ENCODE results near the gene BAIAP3. TPM values are rescaled to one million over a fixed set of nuclear protein-coding genes. Genes with fewer than 3 reads are reported as not detected.

The BAIAP3 gene
- total RNA-seq, 1 donor from 2014 or later: 11.4 TPM

GRCh38 chr16:1298406-1298805 is 35.0 kb upstream of the BAIAP3 start:
- FAIRE-seq (no peak), DNase-seq (ENCODE audit: low spot score in 2 of 2) (no peak)

DNA sequence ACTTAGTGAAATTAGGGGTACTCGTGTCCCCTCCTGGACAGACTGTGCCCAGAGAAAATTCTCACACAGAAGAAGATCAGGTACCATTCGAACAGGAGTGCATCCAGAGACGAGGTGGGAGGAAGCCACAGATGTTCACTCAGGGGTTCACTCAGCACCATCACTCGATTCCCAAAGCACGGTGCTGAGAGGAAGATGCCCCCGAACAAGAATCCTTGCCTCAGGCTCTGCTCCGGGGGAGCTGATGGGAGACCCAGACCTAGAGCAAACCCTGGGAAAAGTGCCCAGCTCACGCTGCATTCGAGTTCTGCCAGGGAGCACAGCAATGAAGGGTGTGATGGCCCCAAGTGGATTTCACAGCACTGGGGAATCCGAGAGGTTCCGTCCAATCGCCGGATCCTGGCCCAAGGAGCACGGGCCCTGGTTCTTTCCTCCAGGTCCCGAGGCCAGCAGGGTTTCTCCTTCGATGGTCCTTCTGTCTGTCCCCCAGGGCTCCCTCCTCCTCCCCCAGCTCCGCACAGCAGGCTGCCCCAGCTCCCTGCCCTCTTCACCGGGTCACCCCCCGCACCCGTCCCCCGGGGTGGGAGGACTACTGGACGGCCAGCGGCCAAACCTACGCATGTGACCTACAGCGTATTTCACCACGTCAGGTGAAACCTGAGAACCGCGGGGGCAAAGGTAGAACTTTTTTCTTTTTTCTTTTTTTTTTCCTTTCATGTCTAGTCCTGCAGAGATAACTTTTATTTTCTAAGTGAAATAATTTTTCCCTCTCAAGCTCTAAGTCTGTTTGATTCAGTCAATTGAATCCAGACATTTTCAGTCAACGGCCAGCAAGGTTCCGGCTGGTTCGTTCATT is 34.2 kb upstream of the BAIAP3 start:
- no peak for DNase-seq (ENCODE audit: low spot score in 2 of 2)
- no peak for FAIRE-seq

DNA sequence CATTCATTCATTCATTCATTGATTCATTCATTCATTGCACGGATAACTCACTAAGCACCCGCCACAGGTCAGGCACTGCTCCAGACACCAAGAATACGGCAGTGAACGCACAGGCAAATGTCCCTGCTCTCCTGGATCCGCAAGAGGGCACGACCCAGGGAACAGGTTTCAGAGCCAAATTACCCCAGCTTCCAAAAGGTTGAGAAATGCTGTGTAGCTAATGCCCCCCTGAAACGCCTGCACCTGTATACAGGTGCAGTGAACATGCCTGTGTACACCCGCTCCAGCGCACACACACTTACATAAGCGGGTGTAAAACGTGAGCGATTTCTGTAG is 33.6 kb upstream of the BAIAP3 start:
- DNase-seq (ENCODE audit: low spot score in 2 of 2) (no peak), FAIRE-seq (no peak)

DNA sequence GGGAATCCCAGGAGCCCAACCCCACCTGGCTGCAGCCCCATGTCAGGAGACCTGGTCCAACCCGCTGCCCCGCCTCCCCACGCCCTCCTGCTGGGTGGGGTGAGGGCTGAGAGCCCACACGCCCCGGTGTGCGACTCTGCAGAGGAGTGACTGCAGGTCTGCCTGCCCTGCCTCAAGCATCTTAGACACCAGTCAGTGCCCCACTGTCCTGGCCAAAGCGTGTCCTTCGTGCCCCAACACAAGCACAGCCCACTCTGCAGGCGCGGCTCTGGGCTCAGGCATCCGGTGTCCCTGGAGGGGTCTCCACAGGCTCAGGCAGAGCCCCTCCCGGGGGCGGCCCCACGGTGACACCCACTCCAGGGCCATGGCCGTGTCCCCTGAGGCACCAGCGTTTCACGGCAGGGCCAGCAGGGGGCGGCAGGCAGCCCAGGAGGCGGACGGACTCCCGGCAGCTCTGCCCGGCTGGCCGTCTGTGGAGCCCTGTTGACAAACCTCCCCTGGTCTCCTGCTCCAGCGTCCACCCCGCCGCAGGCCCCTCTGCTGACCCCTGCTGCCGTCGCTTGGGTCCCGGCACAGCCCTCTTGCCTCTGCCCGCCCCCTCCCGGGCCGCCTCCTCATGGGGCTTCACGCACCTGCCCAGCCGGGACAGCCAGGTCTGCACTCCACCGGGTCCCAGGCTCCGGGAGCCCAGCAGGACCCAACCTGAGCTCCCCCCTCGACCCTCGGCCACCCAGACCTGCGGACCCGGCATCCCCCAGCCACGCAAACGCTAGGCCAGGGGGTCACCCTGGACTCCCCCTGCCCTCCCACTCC is 32.6 kb upstream of the BAIAP3 start:
- DNase-seq (ENCODE audit: low spot score in 2 of 2) (peak; percentile 72 to 88), FAIRE-seq (no peak)

DNA sequence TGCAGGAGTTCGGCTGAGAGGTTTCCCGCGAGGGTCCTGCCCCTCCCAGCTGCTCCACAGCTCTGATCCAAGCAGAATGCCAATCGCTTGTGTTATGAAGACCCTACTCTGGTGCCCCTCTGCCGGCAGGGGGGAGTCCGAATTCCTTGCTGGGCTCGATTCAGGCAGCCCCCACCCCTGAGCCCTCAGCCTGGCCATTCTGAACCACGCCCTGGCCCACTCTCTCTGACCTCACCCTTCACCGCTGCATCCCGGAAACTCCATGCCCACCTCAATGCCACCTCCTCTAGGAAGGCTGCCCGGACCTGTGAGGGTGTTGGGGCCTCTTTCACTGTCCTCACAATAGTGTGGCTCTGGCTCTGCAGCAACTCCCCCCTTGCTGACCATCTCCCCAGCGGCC is 31.9 kb upstream of the BAIAP3 start:
- DNase-seq (ENCODE audit: low spot score in 2 of 2) (no peak), FAIRE-seq (no peak)

DNA sequence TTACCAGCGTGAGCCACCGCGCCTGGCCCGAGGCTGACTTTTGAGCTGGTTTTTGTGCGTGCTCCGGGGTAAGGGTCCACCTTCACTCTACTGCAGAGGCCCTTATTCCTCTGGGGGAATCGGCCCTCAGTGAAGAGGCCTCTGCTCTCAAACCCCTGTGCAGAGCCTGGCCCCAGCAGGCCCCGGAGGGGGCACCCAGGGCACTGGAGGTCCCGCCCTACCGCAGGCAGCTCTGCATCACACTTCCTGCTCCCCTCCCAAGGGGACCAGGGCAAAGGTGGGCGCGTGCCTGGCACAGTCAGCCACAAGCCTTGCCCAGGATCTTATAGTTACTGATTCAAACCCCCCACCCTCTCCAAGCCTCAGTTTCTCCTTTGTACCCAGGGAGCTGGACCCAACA is 27.6 kb upstream of the BAIAP3 start:
- DNase-seq (ENCODE audit: low spot score in 2 of 2) (no peak), FAIRE-seq (no peak)

GRCh38 chr16:1306334-1306733 is 27.1 kb upstream of the BAIAP3 start:
- FAIRE-seq: no peak
- no peak for DNase-seq (ENCODE audit: low spot score in 2 of 2)

DNA sequence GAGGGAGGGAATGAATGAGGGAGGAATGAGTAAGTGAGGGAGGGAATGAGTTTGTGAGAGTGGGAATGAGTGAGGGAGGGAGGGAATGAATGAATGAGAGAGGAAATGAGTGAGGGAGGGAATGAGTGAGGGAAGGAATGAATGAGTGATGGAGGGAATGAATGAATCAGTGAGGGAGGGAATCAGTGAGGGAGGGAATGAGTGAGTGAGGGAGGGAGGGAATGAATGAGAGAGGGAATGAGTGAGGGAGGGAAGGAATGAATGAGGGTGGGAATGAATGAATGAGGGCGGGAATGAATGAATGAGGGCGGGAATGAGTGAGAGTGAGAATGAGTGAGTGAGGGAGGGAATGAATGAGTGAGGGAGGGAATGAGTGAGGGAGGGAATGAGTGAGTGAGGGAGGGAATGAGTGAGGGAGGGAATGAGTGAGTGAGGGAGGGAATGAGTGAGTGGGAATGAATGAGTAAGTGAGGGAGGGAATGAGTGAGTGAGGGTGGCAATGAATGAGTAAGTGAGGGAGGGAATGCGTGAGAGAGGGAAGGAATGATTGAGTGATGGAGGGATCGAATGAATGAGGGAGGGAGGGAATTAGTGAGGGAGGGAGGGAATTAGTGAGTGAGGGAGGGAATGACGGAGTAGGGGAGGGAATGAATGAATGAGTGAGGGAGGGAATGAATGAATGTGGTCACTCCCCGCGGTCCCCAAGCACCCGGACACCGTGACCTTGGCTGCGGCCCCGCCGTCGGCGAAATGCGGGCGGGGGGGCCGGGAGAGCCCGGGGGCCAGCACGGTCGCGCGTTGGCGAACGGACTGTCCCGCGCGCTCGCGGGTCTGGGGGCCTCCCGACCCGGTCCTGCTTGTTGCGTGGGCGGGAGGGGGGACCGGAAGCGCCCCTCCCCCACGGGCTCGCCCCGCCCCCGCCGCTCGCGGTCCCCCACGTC is 25.1 kb upstream of the BAIAP3 start:
- DNase-seq (ENCODE audit: low spot score in 2 of 2) (no peak), FAIRE-seq (no peak)

DNA sequence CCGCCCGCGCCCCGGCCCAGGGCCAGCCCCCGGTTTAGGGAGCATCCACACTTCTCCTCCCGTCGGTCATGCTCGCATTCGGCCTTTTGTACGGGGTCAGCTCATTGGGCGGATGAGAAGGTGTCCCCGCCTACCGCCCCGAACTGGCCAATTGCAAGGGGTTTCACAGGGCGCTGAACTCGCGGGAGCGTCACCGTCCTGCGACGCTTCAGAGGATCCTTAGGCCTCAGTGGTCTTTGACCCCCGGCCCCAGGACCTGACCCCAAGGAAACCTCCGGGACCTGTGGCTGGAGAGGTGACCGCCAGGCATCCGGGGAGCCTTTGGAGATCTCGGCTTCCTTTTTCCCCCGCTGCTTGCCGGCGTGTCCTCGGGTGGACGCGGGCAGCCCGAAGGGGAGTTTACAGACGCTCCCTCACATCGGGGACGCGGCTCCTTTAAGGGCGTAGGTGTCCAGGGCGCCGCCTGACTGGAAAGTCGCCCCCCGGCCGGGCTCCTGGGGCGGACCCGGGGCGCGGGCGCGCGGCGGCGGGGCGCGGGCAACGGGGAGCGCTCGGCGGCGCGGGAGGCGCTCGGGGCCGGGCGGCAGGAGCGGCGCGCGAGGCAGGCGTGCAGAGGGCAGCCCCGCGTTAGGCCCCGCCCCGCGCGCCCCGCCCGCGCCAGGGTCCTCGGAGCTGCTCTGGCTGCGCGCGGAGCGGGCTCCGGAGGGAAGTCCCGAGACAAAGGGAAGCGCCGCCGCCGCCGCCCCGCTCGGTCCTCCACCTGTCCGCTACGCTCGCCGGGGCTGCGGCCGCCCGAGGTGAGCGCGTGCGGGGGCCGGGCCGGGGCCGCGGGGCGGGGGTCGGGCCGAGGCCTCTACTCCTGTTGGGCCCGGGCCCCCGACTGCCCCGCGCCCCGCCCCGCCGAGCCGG is 24.2 kb upstream of the BAIAP3 start, which contains the start of gene UBE2I:
Gene UBE2I, plus strand, starts transcription at position 660 of the 909 bp plus-strand sequence. CDS start 4,395 bp downstream, outside the sequence.
- FAIRE-seq (no peak), DNase-seq (ENCODE audit: low spot score in 2 of 2) (peak; percentile 96 to 97)

DNA sequence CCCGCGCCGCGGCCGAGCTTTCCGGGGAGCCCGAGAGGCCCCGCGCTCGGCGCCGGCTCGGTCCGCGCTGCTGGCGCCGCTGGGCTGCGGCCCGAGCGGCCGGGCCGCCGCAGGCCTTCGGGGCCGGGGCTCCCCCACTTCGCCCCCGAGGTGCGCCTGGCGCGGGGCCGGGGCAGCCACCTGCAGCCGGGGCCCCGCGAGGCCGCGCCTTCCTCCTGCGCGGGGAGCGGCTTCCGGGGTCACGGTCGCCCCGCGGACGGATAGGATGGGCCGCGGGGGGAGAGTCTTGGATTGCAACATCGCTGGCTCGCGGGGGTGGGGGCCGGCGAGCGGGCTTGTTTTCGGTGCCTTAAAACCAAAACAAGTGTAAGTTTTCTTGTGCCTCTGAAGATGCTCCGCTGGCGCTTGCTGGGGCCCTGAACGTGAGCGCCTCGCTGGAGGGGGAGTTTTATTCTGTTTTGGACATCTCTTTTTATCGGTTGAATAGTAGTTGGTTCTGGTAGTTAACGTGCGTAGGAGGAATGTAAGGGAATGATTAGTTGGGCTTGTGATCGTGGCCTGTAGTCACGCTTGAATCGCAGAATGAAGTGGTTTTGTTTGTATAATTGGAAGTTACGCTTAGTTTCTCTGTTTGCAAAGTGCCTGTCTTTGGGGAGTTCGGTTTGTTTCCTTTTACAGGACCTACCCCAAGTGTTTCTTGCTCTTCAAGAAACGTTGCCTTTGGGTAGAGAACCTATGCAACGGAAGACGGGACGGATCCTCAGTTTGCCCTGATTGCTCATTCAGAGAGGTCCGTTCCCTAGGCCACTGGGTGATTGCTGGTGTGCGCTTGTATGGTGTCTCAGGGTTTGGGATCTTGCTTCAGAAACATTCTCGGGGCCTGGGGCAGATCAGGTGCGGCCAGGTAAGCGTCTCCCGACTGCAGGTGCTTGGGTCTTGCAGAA is 23.3 kb upstream of the BAIAP3 start:
- DNase-seq (ENCODE audit: low spot score in 2 of 2) (peak in 1 of 2 donors; percentile 52), FAIRE-seq (no peak)

- FAIRE-seq: no peak
- no peak for DNase-seq (ENCODE audit: low spot score in 2 of 2)
These were observed 22.6 kb upstream of the BAIAP3 start for GRCh38 chr16:1310832-1311200.

DNA sequence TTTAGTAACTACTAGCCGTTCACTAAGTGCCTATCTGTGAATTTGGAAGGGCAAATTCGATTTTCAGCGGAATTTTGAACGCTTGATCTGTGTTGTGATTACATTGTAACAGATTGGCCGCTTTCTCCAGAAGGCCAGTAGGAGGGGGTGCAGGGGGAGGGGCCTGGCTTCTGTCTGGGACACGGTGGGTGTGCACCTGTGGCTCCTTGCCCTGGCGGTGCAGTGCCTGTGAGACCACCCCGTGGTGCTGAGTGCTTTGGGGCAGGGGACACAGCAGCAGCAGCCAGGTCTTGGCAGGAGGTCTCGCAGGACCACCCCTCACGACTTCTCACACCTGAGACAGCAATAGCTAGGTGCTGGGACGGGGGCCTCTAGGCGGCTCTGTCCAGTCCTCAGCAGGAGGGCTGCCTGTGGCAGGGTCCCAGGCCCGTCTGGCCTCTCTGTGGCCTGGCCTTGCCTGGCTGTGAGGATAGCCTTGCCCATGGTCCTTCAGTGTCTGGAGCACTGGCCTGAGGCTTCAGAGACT is 22.2 kb upstream of the BAIAP3 start:
- DNase-seq (ENCODE audit: low spot score in 2 of 2): no peak
- no peak for FAIRE-seq

DNA sequence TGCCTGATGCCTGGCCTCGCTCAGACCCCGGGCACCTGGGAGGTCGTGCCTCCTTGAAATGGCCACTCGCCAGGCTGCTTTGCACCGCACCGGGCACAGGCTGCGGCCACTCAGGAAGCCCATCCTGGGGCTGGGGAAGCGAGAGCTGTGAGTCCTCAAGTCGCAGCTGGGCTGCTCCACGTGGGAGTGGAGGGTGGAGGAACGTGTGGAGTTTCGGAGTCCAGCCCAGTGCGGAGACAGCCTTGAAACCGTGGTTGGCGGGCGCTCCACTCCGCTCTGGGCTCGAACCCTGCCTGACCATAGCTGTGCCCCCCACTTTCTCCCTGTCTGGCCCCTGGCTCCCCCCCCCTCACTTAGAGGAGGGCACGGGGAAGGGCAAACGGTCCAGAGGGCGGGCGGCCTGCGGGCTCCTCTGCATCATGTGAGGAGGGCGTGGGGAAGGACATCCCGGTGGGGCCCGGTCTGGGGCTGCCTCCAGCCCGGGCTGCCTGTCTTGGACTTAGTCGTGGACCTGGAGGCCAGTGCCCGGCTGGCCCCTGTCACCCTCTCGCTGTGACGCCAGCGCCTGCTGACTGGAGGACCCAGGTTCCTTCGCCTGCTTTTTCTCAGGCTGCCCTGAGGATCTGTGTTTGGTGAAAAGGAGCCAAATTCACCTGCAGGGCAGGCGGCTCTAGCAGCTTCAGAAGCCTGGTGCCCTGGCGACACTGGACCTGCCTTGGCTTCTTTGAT is 21.5 kb upstream of the BAIAP3 start:
- FAIRE-seq (no peak), DNase-seq (ENCODE audit: low spot score in 2 of 2) (no peak)

DNA sequence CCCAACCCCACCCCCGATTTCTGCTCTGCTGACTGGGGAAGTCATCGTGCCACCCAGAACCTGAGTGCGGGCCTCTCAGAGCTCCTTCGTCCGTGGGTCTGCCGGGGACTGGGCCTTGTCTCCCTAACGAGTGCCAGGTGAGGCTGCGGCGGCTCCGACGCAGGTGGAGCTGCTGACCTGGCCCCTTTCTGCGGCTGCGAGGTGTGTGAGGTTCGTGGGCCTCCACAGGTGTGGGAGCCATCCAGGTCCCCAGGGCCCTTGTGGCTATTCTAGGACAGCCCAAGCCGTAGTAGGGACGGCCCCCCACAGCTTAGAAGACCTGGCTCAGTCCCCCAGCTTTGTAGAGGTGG is 21.0 kb upstream of the BAIAP3 start:
- DNase-seq (ENCODE audit: low spot score in 2 of 2): no peak
- FAIRE-seq: no peak

- no peak for DNase-seq (ENCODE audit: low spot score in 2 of 2)
- FAIRE-seq: no peak
These were observed 20.5 kb upstream of the BAIAP3 start for GRCh38 chr16:1312903-1313302.

GRCh38 chr16:1313721-1314369 is 19.6 kb upstream of the BAIAP3 start:
- DNase-seq (ENCODE audit: low spot score in 2 of 2) (no peak), FAIRE-seq (no peak)

GRCh38 chr16:1314399-1315068 is 18.9 kb upstream of the BAIAP3 start:
- FAIRE-seq (no peak), DNase-seq (ENCODE audit: low spot score in 2 of 2) (no peak)
